GM12891 (cell line): Measurements from ENCODE around the gene FEN1.
A peak's percentile ranks its signal among the peaks of the same experiment; 100 is the strongest.

ENCODE experiments used
- DNase-seq: peaks from one replicate; pipeline ENCODE4 v3.0.0; 2011; ENCODE audit warnings: low spot score; ENCODE audit not compliant: insufficient read length
- FAIRE-seq: peaks from 2 replicates; lab custom pipeline; 2011; peaks lifted over from hg19 to GRCh38; lab: Jason Lieb, UNC
- PAX5 ChIP-seq: IDR thresholded peaks from 2 replicates; pipeline ENCODE4 v1.6.1; 2011; ENCODE audit warnings: low read length, moderate library complexity, mild to moderate bottlenecking; ENCODE audit not compliant: insufficient read depth, severe bottlenecking
- POLR2A ChIP-seq: IDR thresholded peaks from 2 replicates; pipeline ENCODE4 v1.6.1; 2011; ENCODE audit warnings: low read depth, low read length, control low read depth
- POLR2AphosphoS5 ChIP-seq: IDR thresholded peaks from 2 replicates; pipeline ENCODE4 v1.6.1; 2011; ENCODE audit warnings: low read depth, low read length, control low read depth
- POU2F2 ChIP-seq: IDR thresholded peaks from 2 replicates; pipeline ENCODE4 v1.6.1; 2011; ENCODE audit warnings: low read depth, mild to moderate bottlenecking, control low read depth, low read length, moderate library complexity
- SPI1 ChIP-seq: IDR thresholded peaks from 2 replicates; pipeline ENCODE4 v1.6.1; 2011; ENCODE audit warnings: low read depth, low read length, control low read depth
- TAF1 ChIP-seq: IDR thresholded peaks from 2 replicates; pipeline ENCODE4 v1.6.1; 2011; ENCODE audit warnings: low read depth, low read length, control low read depth

Gene FEN1

GRCh38 chr11:61802605-61803004 is 9.9 kb downstream of the FEN1 start:
- FAIRE-seq = no peak
- no peak; the same call in 1 of the 2 replicates for TF ChIP-seq POLR2AphosphoS5
- no peak for TF ChIP-seq POLR2A
- no peak for TF ChIP-seq TAF1
- no peak for TF ChIP-seq POU2F2
- no peak for TF ChIP-seq PAX5
- no peak for TF ChIP-seq SPI1
- DNase-seq = no peak

- no peak for TF ChIP-seq PAX5
- no peak for TF ChIP-seq POLR2A
- TF ChIP-seq SPI1 = no peak
- no peak for TF ChIP-seq POLR2AphosphoS5
- no peak for TF ChIP-seq POU2F2
- no peak for TF ChIP-seq TAF1
- DNase-seq (no peak), FAIRE-seq (no peak)
Measured at GRCh38 chr11:61803889-61804647, 11.4 kb downstream of the FEN1 start.

GRCh38 chr11:61805146-61805545 is 12.4 kb downstream of the FEN1 start:
- no peak for DNase-seq
- TF ChIP-seq PAX5 (no peak), SPI1 (no peak), POLR2AphosphoS5 (no peak), POU2F2 (no peak), POLR2A (no peak), TAF1 (no peak)
- no peak for FAIRE-seq

- no peak for TF ChIP-seq SPI1
- no peak for TF ChIP-seq POU2F2
- no peak for TF ChIP-seq POLR2A
- no peak for TF ChIP-seq PAX5
- TF ChIP-seq TAF1 = no peak
- TF ChIP-seq POLR2AphosphoS5 = no peak
- FAIRE-seq = no peak
- DNase-seq = no peak
Measured at GRCh38 chr11:61806785-61807184, 14.1 kb downstream of the FEN1 start.

- TF ChIP-seq TAF1 = no peak
- no peak for TF ChIP-seq POLR2A
- no peak for TF ChIP-seq POU2F2
- TF ChIP-seq PAX5 = no peak
- TF ChIP-seq SPI1 = no peak
- TF ChIP-seq POLR2AphosphoS5 = no peak
- DNase-seq = no peak
- no peak for FAIRE-seq
Measured at GRCh38 chr11:61810671-61811175, 18.0 kb downstream of the FEN1 start.

- FAIRE-seq (no peak), DNase-seq (no peak)
Measured at GRCh38 chr11:61811831-61812230, 19.1 kb downstream of the FEN1 start.

GRCh38 chr11:61812736-61813411 is 20.2 kb downstream of the FEN1 start:
- TF ChIP-seq TAF1 (no peak), POLR2AphosphoS5 (no peak)
- FAIRE-seq (no peak), DNase-seq (no peak)

More at GRCh38 chr11:61811831-61812230, 19.1 kb downstream of the FEN1 start:
- no peak for TF ChIP-seq POU2F2
- TF ChIP-seq POLR2AphosphoS5 = no peak
- TF ChIP-seq POLR2A = no peak
- TF ChIP-seq SPI1 = no peak
- TF ChIP-seq PAX5 = no peak
- TF ChIP-seq TAF1 = no peak

- no peak for TF ChIP-seq POLR2AphosphoS5
- no peak for DNase-seq
- FAIRE-seq = no peak
Measured at GRCh38 chr11:61814247-61814957, 21.7 kb downstream of the FEN1 start.

GRCh38 chr11:61814958-61815789 is 22.5 kb downstream of the FEN1 start:
- peak; percentile 68 for DNase-seq
- TF ChIP-seq POLR2AphosphoS5 (peak; percentile 21; the same call in 1 of the 2 replicates), PAX5 (no peak)
- FAIRE-seq = peak; percentile 86
